Glutamatergic neuron (in vitro differentiated cells): ENCODE measurements around the gene GPR179. TPM values are rescaled to one million over a fixed set of nuclear protein-coding genes. Genes with fewer than 3 reads are reported as not detected.

Experiments used
- DNase-seq: peaks from one replicate; pipeline ENCODE4 v3.0.0; 2022
- H3K27ac Mint-ChIP-seq: one replicate; pipeline ENCODE4 v1.8.0; 2020; ENCODE audit warnings: mild to moderate bottlenecking, mixed read lengths, inconsistent platforms; ENCODE audit not compliant: unreplicated experiment
- H3K27me3 Mint-ChIP-seq: one replicate; pipeline ENCODE4 v1.8.0; 2020; ENCODE audit warnings: mild to moderate bottlenecking, moderate library complexity, mixed read lengths, inconsistent platforms; ENCODE audit not compliant: unreplicated experiment
- H3K36me3 Mint-ChIP-seq: one replicate; pipeline ENCODE4 v1.8.0; 2020; ENCODE audit warnings: mild to moderate bottlenecking, mixed read lengths, inconsistent platforms; ENCODE audit not compliant: unreplicated experiment
- H3K4me1 Mint-ChIP-seq: one replicate; pipeline ENCODE4 v1.8.0; 2020; ENCODE audit warnings: mild to moderate bottlenecking, low read depth, mixed read lengths, inconsistent platforms; ENCODE audit not compliant: unreplicated experiment
- H3K4me3 Mint-ChIP-seq: one replicate; pipeline ENCODE4 v1.8.0; 2020; ENCODE audit warnings: mild to moderate bottlenecking, mixed read lengths, inconsistent platforms; ENCODE audit not compliant: unreplicated experiment
- H3K9me3 Mint-ChIP-seq: one replicate; pipeline ENCODE4 v1.8.0; 2020; ENCODE audit warnings: mild to moderate bottlenecking, moderate library complexity, mixed read lengths, inconsistent platforms; ENCODE audit not compliant: unreplicated experiment
- total RNA-seq: library from RNA; stranded (reverse); fragmentation: NEBNext Ultra II Directional; extraction: Animal tissue kit (Norgen Biotek cat#: 25700); gene quantifications from one replicate; pipeline ENCODE4 v1.2.1, GENCODE V29; 2021; ENCODE audit not compliant: unreplicated experiment
- TF ChIP-seq, protein P1 (sequence below): fragments of 200-600 bp; sonication (generic); IDR thresholded peaks from one replicate; pipeline ENCODE4 v1.5.0; 2021; ENCODE audit not compliant: partially characterized antibody, unreplicated experiment

GPR179 gene
- total RNA-seq, 1 donor from 2014 or later = 0.07 TPM

DNA sequence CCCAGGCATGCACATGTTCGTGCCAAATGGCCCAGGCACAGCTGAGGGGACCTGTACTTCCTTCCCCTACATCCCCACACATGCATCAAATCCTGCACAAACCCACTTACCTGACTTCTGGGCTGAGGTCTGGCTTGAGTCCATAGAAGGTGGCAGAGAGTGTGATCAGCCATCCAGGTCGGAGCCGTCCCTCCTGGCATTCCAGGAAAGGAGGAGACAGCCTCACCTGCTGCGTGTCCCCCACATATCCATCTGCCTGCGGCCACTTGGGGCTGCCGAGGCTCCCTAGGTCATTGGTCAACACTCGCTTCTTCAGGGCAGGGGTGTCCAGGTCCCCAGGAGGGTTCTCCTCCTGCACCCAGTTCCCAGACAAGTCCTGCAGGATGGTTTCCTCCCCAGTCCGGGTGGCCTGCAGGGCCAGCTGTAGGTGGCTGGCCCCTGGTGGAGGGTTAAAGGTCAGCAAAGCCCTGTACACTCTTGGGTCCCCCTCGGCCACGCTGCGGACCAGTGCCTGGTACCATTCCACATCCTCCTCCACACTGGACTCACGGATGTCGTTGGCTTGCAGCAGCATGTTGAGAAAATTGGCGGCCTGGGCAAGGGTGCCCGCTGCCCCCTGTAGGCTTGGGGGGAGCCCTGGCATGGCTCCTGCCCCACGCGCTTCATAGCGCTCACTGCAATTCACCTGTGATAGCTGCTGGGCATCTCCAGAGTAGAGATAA lies 709 bp downstream of the GPR179 start:
- Mint-ChIP-seq H3K4me3 (no peak overlapping the region), H3K27me3 (peaks cover 7% of the 10 kb centered on the region), H3K9me3 (peaks cover 2% of the 10 kb centered on the region), H3K27ac (no peak overlapping the region), H3K4me1 (peaks cover 3% of the 10 kb centered on the region), H3K36me3 (no peaks in the 10 kb centered on the region)
- no peak for DNase-seq
- TF ChIP-seq, protein P1, sequence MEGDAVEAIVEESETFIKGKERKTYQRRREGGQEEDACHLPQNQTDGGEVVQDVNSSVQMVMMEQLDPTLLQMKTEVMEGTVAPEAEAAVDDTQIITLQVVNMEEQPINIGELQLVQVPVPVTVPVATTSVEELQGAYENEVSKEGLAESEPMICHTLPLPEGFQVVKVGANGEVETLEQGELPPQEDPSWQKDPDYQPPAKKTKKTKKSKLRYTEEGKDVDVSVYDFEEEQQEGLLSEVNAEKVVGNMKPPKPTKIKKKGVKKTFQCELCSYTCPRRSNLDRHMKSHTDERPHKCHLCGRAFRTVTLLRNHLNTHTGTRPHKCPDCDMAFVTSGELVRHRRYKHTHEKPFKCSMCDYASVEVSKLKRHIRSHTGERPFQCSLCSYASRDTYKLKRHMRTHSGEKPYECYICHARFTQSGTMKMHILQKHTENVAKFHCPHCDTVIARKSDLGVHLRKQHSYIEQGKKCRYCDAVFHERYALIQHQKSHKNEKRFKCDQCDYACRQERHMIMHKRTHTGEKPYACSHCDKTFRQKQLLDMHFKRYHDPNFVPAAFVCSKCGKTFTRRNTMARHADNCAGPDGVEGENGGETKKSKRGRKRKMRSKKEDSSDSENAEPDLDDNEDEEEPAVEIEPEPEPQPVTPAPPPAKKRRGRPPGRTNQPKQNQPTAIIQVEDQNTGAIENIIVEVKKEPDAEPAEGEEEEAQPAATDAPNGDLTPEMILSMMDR = no peak

DNA sequence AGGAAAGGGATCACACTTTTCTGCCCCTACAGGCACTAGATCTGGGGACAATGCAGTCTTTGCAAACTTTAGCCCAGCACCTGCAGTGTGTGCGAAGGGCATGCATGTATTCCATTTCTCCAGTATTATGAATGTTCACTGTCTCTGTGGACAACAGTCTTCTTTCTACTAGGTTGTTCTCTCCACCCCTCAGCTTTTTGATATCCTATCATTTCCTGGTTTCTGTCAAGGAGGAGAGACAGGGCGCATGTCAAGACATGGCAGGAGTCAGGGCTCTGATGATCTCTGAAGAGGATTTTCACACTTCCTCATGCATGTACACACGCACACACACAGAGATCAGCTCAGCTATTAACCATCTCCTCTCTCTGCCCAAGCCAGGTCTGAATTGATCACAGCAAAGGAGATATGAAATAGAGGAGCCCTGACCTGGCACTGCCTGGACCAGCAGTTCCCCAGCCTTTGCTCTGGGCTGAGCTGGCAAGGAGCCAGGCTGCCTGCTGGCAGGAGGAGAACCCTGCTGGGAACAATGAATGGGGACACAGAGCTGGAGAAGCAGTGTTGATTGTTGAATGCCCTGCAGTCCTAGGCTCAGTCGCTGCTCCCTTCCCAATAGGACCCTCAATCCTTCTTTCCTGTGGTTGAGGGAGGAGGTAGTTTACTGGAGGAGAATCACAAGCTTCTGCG lies 2.6 kb downstream of the GPR179 start:
- TF ChIP-seq, protein P1 = no peak
- Mint-ChIP-seq H3K4me1 (peaks cover 3% of the 10 kb centered on the region), H3K36me3 (no peaks in the 10 kb centered on the region), H3K4me3 (no peak overlapping the region), H3K27ac (no peak overlapping the region), H3K27me3 (peaks cover 9% of the 10 kb centered on the region), H3K9me3 (peaks cover 2% of the 10 kb centered on the region)
- DNase-seq = no peak

DNA sequence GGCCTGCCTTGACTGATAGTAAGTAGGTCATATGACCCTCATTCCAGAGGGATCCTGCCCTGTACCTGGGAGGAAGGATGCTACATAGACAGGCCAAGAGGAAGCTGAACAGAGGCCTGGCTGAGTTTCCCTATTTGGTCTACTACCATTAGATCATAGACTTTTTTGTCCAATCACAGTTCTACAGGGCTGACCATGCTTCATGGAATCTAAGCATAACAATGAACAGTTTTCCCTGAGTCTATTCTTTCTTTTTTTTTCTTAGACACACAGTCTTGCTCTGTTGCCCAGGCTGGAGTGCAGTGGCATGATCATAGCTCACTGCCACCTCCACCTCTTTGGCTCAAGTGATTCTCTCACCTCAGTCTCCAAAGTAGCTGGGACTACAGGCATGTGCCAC lies 3.9 kb downstream of the GPR179 start:
- DNase-seq = no peak
- Mint-ChIP-seq H3K27me3 (peaks cover 9% of the 10 kb centered on the region), H3K4me1 (peaks cover 3% of the 10 kb centered on the region), H3K9me3 (peaks cover 4% of the 10 kb centered on the region), H3K4me3 (no peak overlapping the region), H3K36me3 (no peaks in the 10 kb centered on the region), H3K27ac (no peak overlapping the region)
- TF ChIP-seq, protein P1 = no peak

DNA sequence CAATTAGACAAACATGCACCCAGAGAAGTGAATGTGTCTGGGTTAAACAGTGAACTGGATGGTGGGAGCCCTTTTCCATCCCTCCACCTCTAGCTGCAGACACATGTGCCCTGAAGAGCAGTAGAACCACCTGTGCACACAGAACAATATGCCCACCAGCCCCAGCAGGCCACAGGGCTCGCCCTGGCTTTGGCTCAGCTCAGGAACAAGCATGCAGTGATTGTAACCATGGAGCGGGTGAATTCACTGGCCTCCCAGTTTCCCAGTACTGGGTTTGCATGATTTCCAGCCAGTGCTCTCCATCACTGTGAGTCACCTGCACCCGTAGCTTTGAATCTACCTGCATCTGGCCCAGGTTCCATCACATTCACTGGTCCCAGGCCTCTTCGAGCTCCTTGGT lies 5.2 kb downstream of the GPR179 start:
- H3K9me3 Mint-ChIP-seq = peaks cover 4% of the 10 kb centered on the region
- TF ChIP-seq, protein P1 = no peak
- H3K4me3 Mint-ChIP-seq = no peak overlapping the region
- H3K4me1 Mint-ChIP-seq = peaks cover 3% of the 10 kb centered on the region
- peaks cover 9% of the 10 kb centered on the region for H3K27me3 Mint-ChIP-seq
- H3K36me3 Mint-ChIP-seq = no peaks in the 10 kb centered on the region
- no peak overlapping the region for H3K27ac Mint-ChIP-seq
- no peak for DNase-seq

DNA sequence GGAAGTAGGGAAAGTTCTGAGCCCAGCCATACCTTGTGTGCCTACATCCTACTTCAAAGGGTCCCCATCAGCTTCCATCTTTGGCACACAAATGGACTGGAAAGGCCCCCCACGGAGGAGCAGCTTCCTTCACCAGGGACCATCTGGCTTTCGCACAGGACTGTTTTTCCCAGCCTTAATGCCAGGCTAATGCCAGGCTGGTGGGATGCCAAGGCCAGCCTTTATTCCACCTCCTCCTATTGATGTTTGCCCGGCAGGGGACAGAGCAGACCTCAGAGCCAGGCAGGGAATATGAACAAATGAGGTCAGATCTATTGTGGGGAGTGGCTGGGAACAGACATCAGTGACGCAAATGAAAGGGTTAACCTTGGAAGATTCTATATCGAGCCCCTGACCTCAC lies 5.7 kb downstream of the GPR179 start:
- Mint-ChIP-seq H3K36me3 (no peaks in the 10 kb centered on the region), H3K4me1 (peaks cover 3% of the 10 kb centered on the region), H3K27ac (no peak overlapping the region), H3K27me3 (peaks cover 11% of the 10 kb centered on the region), H3K4me3 (no peak overlapping the region), H3K9me3 (peaks cover 4% of the 10 kb centered on the region)
- TF ChIP-seq, protein P1 = no peak
- DNase-seq = no peak
